Prostate gland (tissue), 2 donors: ENCODE results near the gene SPSB4.

Source experiments
- POLR2AphosphoS5 ChIP-seq: sonication (generic); formaldehyde crosslinking; IDR thresholded peaks from one replicate; pipeline ENCODE4 v1.6.1; 2017; ENCODE audit warnings: antibody characterized with exemption
- TF ChIP-seq, protein P1 (sequence below), 4 experiments: fragments of 200-600 bp in 2 of 4; fragments of 450-650 bp in 2 of 4; sonication (generic) in 2 of 4; IDR thresholded peaks; 1 replicate in 3 of 4; 2 replicates in 1 of 4; pipeline ENCODE4 v1.5.1; 2016 to 2019; ENCODE audit warnings: antibody characterized with exemption in 4 of 4, mild to moderate bottlenecking in 2 of 4, moderate library complexity in 2 of 4

DNA sequence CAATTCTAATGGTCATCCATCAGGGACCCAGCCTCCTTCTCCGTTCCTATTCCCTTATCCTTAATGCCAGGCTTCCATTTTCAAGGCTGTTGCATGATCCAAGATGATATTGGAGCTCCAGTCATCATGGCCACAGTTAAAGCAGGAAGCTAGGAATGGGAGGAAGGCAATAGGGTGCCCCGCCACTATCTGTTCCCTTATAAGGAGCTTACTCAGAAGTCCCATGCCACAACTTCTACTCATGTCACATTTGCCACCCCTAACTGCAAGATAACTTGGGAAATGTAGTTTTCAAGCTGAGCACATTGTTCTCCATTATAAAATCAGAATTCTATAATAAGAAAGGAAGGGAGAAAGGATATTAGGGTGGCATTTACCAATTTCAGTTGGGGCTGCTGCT lies 38.6 kb upstream of the SPSB4 start:
- TF ChIP-seq POLR2AphosphoS5: no peak
- TF ChIP-seq, protein P1, sequence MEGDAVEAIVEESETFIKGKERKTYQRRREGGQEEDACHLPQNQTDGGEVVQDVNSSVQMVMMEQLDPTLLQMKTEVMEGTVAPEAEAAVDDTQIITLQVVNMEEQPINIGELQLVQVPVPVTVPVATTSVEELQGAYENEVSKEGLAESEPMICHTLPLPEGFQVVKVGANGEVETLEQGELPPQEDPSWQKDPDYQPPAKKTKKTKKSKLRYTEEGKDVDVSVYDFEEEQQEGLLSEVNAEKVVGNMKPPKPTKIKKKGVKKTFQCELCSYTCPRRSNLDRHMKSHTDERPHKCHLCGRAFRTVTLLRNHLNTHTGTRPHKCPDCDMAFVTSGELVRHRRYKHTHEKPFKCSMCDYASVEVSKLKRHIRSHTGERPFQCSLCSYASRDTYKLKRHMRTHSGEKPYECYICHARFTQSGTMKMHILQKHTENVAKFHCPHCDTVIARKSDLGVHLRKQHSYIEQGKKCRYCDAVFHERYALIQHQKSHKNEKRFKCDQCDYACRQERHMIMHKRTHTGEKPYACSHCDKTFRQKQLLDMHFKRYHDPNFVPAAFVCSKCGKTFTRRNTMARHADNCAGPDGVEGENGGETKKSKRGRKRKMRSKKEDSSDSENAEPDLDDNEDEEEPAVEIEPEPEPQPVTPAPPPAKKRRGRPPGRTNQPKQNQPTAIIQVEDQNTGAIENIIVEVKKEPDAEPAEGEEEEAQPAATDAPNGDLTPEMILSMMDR (IDR thresholded peaks at IDR 0.05): no peak
